GM19099 (cell line): ENCODE measurements around the gene ITPRIP.

Source experiments
- POLR2A ChIP-seq: IDR thresholded peaks from 3 replicates; pipeline ENCODE4 v1.6.1; 2011; ENCODE audit warnings: low read depth; ENCODE audit not compliant: insufficient read length; ENCODE audit errors: extremely low read depth

The ITPRIP gene

DNA sequence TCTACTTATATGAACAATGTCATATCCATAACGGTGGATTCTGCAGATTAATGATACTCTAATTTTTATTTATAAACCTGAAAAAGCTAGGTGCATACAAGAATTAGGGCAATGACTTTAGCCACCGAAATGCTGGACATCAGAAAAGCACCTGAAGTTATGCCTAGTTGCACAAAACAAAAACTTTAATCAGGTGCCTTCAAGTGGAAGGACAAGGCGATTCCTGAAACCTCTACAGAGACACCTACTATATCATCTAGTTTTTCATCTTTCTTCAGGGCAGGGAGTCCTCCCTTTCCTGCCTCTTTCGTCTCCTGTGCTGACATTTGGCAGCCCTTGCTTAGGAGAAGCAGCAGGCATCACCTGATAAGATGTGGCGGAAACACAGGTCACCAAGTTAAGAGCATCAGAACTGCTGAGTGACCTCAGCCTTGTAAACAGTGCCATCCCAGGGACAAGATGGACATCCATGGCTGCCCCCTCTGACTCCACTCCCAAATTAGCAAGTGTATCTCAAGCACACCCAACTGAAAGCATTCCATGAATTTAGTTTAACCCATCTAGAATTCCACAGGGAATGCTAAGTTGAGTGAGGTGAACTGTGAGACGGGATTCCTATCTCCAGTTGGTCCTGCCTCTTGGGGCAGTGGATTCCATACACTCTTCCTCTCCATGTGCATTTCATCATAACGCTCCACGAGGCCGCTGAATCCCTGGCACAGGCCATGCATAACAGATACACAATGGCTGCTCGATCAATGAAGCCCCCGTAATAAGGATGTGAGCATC lies 5.8 kb downstream of the ITPRIP start:
- TF ChIP-seq POLR2A, result no peak

DNA sequence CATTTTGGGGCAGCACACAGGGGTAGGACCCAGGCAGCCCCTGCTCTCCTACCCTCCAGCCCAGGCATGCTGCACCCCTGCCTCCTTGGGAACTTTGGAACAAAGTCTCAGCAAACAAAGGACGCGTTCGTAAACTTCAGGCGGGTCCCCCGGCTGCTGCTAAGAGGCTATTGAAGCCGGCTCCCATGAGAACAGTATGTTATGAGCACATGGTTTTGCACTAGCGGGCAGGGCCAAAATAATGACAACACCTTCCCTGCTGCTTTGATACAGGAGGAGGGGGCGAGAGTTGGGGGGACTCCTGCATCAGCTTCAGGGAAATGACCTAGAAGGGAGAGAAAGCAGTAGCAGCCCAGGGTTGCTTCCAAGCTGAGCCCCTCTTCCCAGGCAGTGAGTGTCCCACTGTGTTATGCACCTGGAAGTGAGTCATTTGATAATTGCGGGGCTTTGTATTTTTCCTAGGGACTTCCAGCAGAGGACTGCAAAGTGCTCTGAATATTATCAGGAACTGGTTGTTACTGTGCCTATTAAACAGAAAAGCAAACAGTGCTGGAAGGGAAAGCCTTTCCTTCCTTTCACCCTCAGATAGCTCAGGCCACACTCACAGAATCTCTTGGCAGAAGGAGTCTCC lies 6.9 kb downstream of the ITPRIP start:
- no peak for TF ChIP-seq POLR2A

DNA sequence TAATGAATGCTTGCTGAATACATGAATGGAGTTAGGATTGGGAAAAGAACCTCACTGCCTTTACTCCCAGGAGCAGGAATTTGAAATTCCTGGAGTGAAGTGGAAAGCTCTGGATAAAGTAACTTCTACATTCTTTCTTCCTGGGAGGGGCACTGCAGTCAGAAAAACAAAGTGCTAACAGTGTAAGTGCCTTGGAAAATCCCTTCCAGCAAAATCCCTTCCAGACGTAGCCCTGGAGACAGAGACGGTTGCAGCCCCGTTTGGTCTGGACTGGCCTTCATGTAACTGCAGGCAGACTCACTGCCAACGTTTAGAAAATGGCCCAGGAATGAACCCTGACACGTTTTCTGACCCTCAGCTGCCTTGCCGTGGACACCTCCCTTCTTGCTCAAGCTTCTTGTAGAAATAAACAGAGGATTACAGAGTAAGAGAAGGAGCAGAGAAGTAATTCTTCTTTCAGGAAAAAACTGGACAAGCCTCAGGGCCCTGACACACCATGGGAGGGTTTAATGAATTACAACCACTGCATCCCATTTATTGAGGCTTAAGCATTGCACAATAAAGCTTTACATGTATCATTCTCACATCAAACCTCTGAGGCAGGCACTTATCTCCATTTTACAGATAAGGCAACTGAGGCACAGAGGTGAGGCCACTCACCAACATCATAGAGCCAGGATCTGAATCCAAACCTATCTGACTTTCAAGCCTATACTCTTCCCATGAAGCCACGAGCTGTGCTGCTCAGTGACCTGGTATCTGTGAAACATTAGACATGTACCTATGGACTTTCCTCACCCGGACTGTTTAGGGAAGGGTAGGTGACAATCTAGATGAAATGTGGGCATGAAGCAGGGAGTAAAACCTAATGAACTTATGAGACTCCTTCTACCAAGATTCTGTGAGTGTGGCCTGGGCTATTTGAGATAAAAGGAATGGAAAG lies 7.8 kb downstream of the ITPRIP start:
- no peak for TF ChIP-seq POLR2A

DNA sequence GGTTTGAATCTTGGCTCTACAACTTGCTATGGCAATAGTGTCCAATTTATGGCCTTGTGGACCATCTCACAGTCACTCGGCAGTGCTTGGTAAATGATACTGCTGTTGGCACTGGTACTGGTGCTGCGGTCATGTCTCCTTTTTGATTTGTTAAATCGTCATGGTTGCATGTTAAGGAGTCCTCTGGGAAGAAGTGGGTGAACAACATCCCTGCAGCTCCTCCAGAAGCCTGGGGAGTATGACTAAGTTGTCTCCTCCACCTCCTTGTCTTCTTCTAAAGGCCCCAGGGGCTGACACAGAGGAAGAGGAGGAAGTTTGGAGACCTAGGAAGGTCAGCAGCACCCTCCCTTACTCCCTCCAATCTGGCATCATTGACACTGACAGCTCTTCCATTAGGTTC lies 8.5 kb downstream of the ITPRIP start:
- TF ChIP-seq POLR2A, result no peak

DNA sequence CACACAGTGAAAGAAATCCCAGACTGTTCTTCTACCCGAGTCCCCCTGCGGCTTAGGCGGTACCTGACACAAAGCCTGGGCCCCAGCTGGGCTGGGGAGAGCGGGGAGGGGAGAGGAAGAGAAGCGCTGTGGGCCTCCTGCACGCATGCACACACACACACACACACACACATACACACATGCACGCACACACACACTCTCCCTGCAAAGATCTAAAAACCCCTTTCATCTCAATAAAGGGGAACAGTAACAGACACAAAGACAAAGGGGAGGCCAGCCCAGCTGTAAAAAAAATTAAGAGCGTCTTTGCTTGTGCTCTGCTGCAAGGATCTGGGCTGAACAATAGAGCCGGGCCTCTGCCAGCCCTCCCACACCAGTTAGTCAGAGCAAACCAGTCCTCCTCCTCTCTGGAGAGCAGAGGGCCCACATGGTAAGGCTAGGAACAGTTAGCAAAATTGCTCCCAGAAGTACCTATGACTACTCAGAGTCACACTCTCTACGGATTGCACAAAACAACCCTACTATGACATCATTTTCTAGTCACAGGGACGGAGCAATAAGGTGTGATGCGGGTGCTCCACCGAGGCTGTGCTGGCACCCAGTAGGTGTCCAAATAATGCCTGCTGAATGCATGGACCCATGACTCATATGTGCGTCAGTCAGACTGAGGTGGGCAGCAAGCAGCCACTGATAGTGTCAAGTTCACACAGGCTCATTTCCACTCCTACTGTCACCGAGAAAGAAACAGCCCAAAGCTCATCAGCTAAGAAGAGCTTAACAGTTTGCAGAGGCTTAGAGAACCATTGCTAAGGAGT lies 9.2 kb downstream of the ITPRIP start:
- TF ChIP-seq POLR2A, result no peak

DNA sequence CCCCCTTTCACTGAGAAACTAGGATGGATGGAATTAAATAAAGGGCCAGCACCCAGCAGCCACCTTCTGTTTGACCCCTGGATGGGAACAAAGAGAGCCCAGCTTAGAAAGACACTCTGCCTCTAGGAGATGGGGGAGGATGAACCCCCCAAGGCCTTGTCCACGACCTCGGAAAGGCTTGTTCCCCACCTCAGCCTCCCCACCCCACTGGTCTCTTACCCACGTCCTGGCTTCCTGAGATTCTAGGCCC lies 9.7 kb downstream of the ITPRIP start:
- TF ChIP-seq POLR2A, result no peak

DNA sequence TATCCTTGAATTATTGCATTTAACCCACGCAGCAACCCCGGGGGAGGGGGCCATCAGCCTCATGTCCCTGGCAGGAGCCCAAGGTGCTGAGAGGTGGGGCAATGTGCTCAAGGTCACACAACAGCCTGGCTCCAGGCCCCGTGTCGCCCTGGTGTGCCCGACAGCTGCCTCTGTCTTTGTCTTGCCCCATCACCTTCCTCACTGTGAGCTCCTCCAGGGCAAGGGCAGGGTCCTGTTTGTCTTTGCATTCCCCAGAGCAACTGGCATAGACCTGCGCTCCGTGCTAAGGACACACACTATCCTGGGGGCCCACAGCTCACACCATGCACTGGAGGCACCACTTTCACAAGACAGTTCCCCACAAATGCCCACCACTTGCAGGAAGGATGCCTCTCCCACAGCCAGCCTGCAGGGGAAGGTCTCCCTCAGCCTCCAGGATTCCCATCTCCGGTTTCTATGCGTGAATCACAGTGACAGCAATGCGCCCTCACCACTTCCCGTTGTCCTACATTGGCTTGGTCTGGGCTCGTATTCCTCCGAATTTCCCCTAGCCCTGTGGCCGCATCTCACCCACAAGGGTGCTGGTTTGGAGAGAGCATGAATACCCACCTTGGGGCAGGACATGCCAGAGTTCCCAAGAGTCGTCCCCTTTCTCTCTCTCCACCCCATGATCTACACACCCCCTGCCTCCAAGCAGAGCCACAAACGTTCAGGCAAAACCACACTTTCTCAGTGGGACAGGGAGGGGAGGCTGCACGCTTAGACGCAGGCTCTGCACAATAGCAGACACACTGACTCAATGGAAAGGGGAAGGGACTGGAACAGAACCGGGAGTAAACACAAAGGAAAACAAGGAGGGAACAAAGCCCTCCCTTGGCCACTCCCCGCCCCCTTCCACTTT lies 10.3 kb downstream of the ITPRIP start:
- no peak for TF ChIP-seq POLR2A

DNA sequence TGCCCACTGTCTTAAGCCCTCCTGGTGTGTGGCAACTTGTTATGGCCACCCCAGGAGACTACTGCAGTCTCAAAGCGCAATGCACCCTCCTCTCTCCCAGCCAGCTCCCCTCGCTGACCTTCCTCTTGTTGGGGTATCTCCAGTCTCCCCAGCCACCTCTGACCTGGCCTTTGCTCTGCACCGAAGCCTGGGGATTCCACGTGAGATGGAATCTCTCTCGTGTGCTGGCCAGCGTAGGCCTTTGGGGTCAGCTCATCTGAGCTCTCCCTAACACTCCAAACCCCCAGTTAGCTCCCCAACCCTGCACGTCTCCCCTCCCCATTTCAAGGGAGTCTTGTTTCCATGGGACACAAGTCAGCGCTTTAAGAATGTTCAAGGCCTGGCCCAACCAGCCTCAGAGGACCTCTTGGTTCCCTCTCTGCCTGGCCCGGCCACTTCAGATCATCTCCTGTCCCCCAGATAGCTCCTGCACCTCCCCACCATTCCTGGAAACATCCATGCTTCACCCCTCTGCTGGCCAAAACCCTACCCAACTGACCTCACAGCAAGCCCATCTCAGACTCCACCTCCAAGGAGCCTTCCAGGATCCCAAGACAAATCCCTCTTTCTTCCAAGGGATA lies 11.2 kb downstream of the ITPRIP start:
- TF ChIP-seq POLR2A, result no peak

DNA sequence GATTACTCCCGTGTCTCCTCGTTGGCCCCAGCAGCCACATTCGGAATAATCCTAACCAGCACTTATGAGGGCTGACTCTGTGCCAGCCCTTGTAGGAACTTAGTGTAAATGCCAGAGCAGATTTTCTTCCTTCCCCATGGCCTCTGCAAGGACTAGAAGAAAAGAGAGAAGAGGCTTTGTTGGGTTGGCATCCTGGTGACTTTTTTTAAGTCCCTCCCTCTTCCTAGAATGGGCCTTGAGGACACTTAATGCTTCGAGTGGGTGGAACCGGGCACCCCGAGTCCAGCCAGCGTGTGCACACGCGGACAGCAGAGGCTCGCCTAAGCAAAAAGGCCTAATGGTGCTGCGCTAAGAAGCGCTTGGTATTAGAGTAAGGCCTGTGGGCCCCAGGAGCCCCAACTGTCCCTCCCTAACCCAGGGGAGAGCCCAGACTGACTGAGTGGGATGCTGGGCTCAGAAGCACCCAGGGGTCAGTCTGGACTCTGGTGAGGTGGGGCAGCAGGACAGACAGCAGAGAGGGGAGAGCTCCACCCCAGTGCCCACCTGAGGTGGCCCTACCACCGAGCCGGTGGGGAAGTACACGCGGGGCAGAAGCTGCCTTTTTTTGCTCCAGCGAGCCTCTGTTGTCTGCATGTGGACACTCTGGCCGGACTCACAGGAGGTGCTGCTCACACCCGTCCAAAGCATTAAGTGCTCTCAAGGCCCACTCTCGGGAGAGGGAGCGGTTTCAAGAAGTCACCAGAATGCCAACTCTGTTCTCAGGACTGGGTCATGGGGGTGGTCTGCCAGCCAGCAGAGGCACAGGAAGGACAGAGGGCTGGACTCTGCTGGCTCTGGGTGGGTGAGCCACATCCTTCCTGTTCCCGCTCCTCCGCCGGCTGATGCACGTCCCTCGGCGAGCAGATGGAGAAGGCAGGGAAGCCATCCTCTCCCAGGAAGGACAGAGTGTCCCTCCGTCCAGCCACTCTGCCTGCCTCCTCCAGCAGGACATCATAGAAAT lies 12.5 kb downstream of the ITPRIP start:
- TF ChIP-seq POLR2A, result no peak

DNA sequence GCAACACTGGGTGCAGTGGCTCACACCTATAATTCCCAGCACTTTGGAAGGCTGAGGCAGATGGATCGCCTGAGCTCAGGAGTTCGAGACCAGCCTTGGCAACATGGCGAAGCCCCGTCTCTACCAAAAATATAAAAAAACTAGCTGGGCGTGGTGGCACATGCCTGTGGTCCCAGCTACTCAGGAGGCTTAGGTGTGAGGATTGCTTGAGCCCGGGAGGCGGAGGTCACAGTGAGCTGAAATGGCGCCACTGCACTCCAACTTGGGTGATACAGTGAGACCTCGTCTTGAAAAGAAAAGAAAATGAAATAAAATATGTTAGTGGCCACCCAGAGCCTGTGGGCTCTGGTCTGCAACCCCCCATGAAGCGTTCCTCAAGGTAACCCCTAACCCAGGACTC lies 13.3 kb downstream of the ITPRIP start:
- TF ChIP-seq POLR2A, result no peak

DNA sequence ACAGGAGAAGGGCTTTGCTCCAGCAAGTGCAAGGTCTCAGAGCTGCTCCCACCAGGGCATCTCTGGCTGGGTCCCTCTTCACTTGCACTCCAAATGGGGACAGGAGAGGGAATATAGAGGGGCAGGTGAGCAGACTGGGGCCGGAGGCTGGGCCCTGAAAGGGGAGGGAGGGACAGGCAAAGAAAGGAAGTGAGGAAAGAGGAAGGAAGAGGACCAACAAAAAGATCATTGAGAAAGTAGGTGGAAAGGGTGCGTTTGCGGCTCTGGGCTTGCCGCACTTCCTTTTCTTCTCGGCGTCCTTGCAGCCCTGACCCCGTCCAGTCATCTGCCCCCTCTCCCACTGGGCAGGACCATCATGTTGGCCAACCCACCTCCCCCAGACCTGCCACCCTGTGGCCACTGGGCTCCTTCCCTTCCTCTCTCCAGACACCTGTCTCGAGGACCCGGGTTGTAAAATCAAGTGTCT lies 14.0 kb downstream of the ITPRIP start:
- TF ChIP-seq POLR2A, result no peak

DNA sequence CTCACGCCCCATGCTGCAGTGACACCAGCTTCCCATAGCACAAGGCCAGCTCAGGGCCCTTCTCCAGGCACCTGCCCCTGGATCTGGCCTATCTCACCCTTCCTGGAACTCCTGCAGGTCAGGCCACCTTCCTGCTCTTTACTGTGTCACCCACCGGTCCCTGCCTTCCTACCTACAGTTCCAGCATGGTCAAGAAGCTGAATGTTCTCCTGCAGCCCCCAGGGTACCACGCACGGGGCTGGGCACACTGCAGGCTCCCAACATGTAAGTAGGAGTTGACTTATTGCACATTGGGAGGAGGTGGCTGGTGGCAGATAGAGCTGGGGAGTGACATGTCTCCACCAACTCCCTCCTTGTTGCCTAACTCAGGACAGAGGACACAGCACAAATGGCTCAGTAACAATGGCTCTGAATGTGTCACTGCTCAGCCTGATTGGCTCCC lies 14.5 kb downstream of the ITPRIP start:
- no peak for TF ChIP-seq POLR2A
